HG03139 (cell line): ENCODE results near the gene NOX3.
A peak's percentile ranks its signal among the peaks of the same experiment; 100 is the strongest.

Experiments used
- ATAC-seq: cut with Tn5 transposase; IDR thresholded peaks from one replicate; pipeline ENCODE4 v1.9.1; 2021; ENCODE audit not compliant: unreplicated experiment

NOX3 gene

GRCh38 chr6:155436981-155437749 is 18.5 kb downstream of the NOX3 start:
- ATAC-seq = no peak

GRCh38 chr6:155434829-155435423 is 20.7 kb downstream of the NOX3 start:
- no peak for ATAC-seq

- no peak for ATAC-seq
Measured at GRCh38 chr6:155434096-155434495, 21.5 kb downstream of the NOX3 start.

- no peak for ATAC-seq
Measured at GRCh38 chr6:155432293-155432692, 23.3 kb downstream of the NOX3 start.

GRCh38 chr6:155429321-155429893 is 26.2 kb downstream of the NOX3 start:
- ATAC-seq = no peak

- ATAC-seq = no peak
Measured at GRCh38 chr6:155426408-155426945, 29.2 kb downstream of the NOX3 start.

GRCh38 chr6:155424181-155424580 is 31.5 kb downstream of the NOX3 start:
- no peak for ATAC-seq

GRCh38 chr6:155422635-155423034 is 33.0 kb downstream of the NOX3 start:
- no peak for ATAC-seq

GRCh38 chr6:155420492-155420891 is 35.1 kb downstream of the NOX3 start:
- no peak for ATAC-seq

- ATAC-seq = no peak
Measured at GRCh38 chr6:155419161-155419560, 36.5 kb downstream of the NOX3 start.

GRCh38 chr6:155418017-155418761 is 37.5 kb downstream of the NOX3 start:
- peak; percentile 50 for ATAC-seq

GRCh38 chr6:155417454-155417853 is 38.2 kb downstream of the NOX3 start:
- no peak for ATAC-seq

GRCh38 chr6:155415953-155416352 is 39.7 kb downstream of the NOX3 start:
- no peak for ATAC-seq

GRCh38 chr6:155414049-155414448 is 41.6 kb downstream of the NOX3 start:
- no peak for ATAC-seq

- no peak for ATAC-seq
Measured at GRCh38 chr6:155412335-155412734, 43.3 kb downstream of the NOX3 start.

- no peak for ATAC-seq
Measured at GRCh38 chr6:155411154-155412052, 44.2 kb downstream of the NOX3 start.

- no peak for ATAC-seq
Measured at GRCh38 chr6:155409391-155409790, 46.2 kb downstream of the NOX3 start.

GRCh38 chr6:155408981-155409380 is 46.7 kb downstream of the NOX3 start:
- ATAC-seq = no peak

GRCh38 chr6:155408231-155408630 is 47.4 kb downstream of the NOX3 start:
- ATAC-seq = no peak

GRCh38 chr6:155406801-155407200 is 48.8 kb downstream of the NOX3 start:
- no peak for ATAC-seq
